ENCODE results near the gene MARCHF5. TPM values are rescaled to one million over a fixed set of nuclear protein-coding genes. Genes with fewer than 3 reads are reported as not detected.

The MARCHF5 gene
- 9.6 and 10.6 TPM in 2 replicates for total RNA-seq

GRCh38 chr10:92290837-92291615 lies at the start of gene MARCHF5, which contains the start of gene CPEB3:
MARCHF5 (plus strand) TSS chr10:92291167; CDS start chr10:92291495, 328 bp downstream.
CPEB3 (minus strand) TSS chr10:92291078; CDS start chr10:92240350, 50,728 bp downstream.

Small RNA genes within 50 kb of the gene (small RNA-seq; reads per million reads assigned to genes)
- not detected for gene RF00019 (ENCODE audit: low replicate concordance)
- gene RNY3P12 (ENCODE audit: low replicate concordance), result 0.52 reads per million, percentile 20 among the genes with 10 or more reads in this experiment

Other genes starting within 250 kb of the MARCHF5 start
- gene CPEB3, start 89 bp upstream of the MARCHF5 start, total RNA-seq, result 0.86 and 1.8 TPM in 2 replicates